ENCODE results near the gene STK32C.

Gene STK32C

DNA sequence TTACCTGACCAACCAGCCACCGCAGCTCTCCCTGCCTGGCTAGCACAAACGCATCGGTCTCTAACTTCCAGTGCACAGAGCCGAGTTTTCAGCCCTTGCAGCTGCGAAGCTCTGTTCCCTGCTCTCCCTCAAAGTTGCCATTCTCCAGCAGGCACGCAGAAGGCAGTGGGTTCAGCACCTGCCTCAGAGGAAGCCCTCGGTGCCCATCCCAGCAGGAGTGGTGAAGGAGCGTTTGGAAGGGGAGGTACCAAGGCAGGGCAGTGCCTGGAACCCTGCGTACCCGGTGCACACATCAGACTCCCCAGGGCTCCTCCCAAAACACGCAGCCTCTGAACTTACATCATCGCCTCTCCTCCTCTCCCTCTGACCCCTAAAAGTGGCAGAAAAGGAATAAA, 1.7 kb upstream of the STK32C start:
- peaks cover 29% of the 10 kb centered on the region for H3K9me3 Mint-ChIP-seq
- H3K27me3 Mint-ChIP-seq (ENCODE audit: low read depth, poor library complexity), result peaks cover 77% of the 10 kb centered on the region
- peak overlapping the region; percentile 78 for H3K4me3 Mint-ChIP-seq
- peaks cover 17% of the 10 kb centered on the region for H3K36me3 Mint-ChIP-seq (ENCODE audit: low read depth)
- H3K27ac Mint-ChIP-seq, result no peak overlapping the region
- H3K4me1 Mint-ChIP-seq, result peaks cover 24% of the 10 kb centered on the region
- TF ChIP-seq, protein P1, sequence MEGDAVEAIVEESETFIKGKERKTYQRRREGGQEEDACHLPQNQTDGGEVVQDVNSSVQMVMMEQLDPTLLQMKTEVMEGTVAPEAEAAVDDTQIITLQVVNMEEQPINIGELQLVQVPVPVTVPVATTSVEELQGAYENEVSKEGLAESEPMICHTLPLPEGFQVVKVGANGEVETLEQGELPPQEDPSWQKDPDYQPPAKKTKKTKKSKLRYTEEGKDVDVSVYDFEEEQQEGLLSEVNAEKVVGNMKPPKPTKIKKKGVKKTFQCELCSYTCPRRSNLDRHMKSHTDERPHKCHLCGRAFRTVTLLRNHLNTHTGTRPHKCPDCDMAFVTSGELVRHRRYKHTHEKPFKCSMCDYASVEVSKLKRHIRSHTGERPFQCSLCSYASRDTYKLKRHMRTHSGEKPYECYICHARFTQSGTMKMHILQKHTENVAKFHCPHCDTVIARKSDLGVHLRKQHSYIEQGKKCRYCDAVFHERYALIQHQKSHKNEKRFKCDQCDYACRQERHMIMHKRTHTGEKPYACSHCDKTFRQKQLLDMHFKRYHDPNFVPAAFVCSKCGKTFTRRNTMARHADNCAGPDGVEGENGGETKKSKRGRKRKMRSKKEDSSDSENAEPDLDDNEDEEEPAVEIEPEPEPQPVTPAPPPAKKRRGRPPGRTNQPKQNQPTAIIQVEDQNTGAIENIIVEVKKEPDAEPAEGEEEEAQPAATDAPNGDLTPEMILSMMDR (IDR thresholded peaks at IDR 0.05), result no peak
- DNase-seq, result no peak

DNA sequence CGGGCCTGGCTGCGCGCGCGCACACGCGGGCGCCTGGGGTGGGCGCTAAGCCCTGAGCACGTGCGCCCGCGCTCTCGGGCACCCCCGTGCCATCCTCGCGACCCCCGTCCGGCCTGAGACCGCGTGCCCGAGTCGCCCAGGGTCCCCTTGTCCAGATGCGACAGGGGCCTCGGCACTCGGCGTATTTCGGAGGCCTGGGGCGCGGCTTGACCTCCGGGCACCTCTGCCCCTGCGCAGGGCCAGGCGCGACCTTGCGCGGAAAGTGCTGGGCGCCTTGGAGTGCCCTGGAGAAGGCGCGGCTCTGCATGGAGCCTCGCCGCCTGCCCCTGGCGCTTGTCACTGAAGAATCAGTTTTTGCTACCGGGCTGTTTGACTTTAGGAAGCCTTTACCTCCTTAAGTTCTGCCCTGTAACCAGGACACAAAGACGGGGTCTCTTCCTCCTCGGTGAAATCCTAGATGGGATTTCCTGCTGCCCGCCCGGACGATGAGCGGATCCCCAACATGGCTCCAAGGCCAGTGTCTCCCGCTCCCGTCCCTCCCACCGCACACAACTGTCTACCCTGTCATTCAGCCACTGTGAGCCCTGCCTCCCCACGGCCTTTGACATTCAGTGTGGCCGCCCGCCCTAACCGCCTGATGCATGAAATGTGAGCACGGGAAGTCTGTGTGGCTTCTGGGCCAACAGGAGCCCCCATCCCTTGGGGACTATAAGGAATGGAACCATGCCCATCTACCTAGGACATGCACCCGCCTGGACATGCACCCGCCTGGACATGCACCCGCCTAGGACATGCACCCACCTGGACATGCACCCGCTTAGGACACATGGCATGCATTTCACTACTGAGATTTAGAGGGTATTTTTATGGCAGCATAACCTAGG, 1.1 kb upstream of the STK32C start:
- Mint-ChIP-seq H3K9me3 (peaks cover 26% of the 10 kb centered on the region), H3K27me3 (ENCODE audit: low read depth, poor library complexity) (peaks cover 83% of the 10 kb centered on the region), H3K4me1 (peaks cover 24% of the 10 kb centered on the region), H3K36me3 (ENCODE audit: low read depth) (peaks cover 17% of the 10 kb centered on the region), H3K4me3 (peak overlapping the region; percentile 78), H3K27ac (no peak overlapping the region)
- TF ChIP-seq, protein P1 (IDR thresholded peaks at IDR 0.05), result no peak
- DNase-seq, result peak; percentile 40

DNA sequence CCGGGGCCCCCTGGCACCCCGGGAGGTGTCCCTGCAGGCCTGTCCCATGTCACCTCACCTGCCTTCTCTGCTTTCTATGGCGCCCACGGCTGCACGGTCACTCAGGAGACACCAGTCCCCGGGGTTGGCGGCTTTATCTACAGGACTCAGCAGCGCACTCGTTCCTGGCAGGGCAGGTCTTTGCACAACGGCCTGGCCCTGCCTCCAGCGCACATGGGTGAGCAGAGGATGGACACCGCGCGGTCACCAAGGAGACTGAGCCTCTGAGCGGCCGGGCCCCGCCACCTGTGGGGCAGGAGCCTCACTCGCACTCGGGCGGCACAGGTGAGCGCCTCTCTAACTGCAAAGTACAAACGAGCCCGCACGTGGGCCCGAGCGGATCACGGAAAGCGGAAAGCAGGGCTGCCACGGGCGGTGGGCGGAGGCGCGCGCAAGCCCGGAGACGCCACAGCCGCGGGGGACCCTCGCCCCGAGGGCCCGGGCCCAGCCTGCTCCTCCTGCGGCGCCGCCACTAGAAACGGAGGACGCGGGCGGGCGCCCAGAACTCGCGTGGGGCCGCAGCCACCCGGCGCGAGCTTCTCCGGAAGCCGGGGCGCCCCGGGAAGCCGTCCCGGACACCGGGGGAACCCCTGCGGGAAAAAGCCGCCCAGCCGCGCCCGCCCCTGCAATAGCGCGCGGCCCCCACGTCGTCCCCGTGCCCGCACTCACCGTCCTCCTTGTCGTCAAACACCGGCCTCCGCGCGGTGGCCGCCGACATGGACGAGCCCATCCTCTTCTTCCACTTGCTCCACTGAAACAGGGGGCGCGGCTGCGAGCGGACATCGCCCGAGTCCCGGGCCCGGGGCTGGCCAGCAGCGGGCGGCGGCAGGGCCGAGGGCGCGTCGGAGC, 642 bp downstream of the STK32C start:
- TF ChIP-seq, protein P1 (IDR thresholded peaks at IDR 0.05), result no peak

DNA sequence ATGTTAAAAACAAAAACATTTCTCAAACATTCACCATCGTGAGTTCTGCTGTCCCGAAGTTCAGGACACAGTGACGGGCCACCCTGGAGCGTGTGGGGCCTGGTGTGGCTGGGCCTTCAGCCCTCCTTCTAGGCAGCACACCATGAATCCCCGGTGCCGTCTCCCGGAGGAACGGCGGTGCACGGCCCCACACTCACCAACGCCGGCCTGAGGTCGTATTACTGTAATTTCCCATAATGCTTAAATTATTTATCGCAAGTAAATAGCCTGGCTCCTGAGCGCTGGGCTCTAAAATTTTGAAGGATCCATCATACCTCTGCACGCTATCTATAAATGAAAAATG, 1.4 kb downstream of the STK32C start:
- peaks cover 12% of the 10 kb centered on the region for H3K36me3 Mint-ChIP-seq (ENCODE audit: low read depth)
- peaks cover 25% of the 10 kb centered on the region for H3K4me1 Mint-ChIP-seq
- no peak for DNase-seq
- H3K27ac Mint-ChIP-seq, result no peak overlapping the region
- peaks cover 25% of the 10 kb centered on the region for H3K9me3 Mint-ChIP-seq
- peaks cover 77% of the 10 kb centered on the region for H3K27me3 Mint-ChIP-seq (ENCODE audit: low read depth, poor library complexity)
- TF ChIP-seq, protein P1 (IDR thresholded peaks at IDR 0.05), result no peak
- H3K4me3 Mint-ChIP-seq, result peak overlapping the region; percentile 58

More for the DNA sequence above, 642 bp downstream of the STK32C start:
- Mint-ChIP-seq H3K4me3 (peak overlapping the region; percentile 86), H3K36me3 (ENCODE audit: low read depth) (peaks cover 12% of the 10 kb centered on the region), H3K9me3 (peaks cover 25% of the 10 kb centered on the region), H3K27me3 (ENCODE audit: low read depth, poor library complexity) (peaks cover 85% of the 10 kb centered on the region), H3K27ac (no peak overlapping the region), H3K4me1 (peaks cover 30% of the 10 kb centered on the region)
- peak; percentile 39 for DNase-seq

DNA sequence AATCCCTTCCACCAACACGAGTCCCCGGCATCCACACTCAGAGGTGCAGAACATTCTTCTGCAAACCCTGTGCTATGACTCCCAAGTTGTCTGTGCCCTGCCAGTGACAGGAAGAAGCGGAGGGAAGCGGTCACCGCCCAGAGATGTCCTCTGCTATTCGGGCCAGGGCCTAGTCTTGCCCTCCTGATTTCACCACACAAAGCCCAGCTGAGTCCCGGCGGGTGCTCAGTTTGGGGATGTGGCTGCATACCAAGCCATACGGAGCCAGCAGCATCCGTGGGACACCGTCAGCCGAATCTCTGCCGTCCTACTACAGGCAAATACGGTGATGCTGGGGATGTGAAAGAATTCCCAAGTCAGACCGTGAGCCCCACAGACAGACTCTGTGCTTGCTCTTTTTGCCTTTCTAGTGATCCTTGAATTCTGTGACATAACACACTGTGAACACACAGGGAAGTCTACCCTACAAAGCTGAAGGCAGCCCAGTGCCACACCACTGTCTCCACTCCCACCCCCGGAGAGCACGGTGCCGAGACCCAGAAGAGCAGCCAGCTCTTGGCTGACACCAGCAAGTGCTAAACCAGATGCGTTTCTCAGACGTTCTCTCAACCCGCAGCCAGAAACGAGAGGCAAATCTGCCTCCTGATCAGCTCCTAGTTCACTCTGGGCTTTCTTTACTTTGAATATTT, 2.0 kb downstream of the STK32C start:
- H3K27me3 Mint-ChIP-seq (ENCODE audit: low read depth, poor library complexity), result peaks cover 76% of the 10 kb centered on the region
- no peak overlapping the region for H3K27ac Mint-ChIP-seq
- H3K36me3 Mint-ChIP-seq (ENCODE audit: low read depth), result peaks cover 12% of the 10 kb centered on the region

More for the DNA sequence above, 2.0 kb downstream of the STK32C start:
- H3K9me3 Mint-ChIP-seq, result peaks cover 25% of the 10 kb centered on the region
- peak overlapping the region; percentile 58 for H3K4me3 Mint-ChIP-seq
- peaks cover 23% of the 10 kb centered on the region for H3K4me1 Mint-ChIP-seq
- TF ChIP-seq, protein P1 (IDR thresholded peaks at IDR 0.05), result no peak
- DNase-seq, result no peak

Measured in nephron progenitor cell (in vitro differentiated cells).